ES-I3 (cell line): Measurements from ENCODE around the gene TTC6.
A peak's percentile ranks its signal among the peaks of the same experiment; 100 is the strongest.
"Not testable (repeated sequence)": the region's sequence is repeated elsewhere in the genome, so short reads cannot be mapped to it uniquely, and the experiment has no call there.

Source experiments
- H3K36me3 ChIP-seq: 2 replicates; pipeline ENCODE4 v1.6.1; 2013; ENCODE audit warnings: mild to moderate bottlenecking, low read length, control low read depth, moderate library complexity; ENCODE audit not compliant: insufficient read depth
- H3K4me1 ChIP-seq: 2 replicates; pipeline ENCODE4 v1.6.1; 2013; ENCODE audit warnings: mild to moderate bottlenecking, control low read depth, low read length; ENCODE audit not compliant: insufficient read depth
- H3K9ac ChIP-seq: 2 replicates; pipeline ENCODE4 v1.6.1; 2013; ENCODE audit warnings: low read depth, mild to moderate bottlenecking, low read length, moderate library complexity
- H3K9me3 ChIP-seq: 2 replicates; pipeline ENCODE4 v1.6.1; 2013; ENCODE audit warnings: mild to moderate bottlenecking, low read length, moderate library complexity; ENCODE audit not compliant: control insufficient read depth, insufficient read depth

The TTC6 gene, protein sequence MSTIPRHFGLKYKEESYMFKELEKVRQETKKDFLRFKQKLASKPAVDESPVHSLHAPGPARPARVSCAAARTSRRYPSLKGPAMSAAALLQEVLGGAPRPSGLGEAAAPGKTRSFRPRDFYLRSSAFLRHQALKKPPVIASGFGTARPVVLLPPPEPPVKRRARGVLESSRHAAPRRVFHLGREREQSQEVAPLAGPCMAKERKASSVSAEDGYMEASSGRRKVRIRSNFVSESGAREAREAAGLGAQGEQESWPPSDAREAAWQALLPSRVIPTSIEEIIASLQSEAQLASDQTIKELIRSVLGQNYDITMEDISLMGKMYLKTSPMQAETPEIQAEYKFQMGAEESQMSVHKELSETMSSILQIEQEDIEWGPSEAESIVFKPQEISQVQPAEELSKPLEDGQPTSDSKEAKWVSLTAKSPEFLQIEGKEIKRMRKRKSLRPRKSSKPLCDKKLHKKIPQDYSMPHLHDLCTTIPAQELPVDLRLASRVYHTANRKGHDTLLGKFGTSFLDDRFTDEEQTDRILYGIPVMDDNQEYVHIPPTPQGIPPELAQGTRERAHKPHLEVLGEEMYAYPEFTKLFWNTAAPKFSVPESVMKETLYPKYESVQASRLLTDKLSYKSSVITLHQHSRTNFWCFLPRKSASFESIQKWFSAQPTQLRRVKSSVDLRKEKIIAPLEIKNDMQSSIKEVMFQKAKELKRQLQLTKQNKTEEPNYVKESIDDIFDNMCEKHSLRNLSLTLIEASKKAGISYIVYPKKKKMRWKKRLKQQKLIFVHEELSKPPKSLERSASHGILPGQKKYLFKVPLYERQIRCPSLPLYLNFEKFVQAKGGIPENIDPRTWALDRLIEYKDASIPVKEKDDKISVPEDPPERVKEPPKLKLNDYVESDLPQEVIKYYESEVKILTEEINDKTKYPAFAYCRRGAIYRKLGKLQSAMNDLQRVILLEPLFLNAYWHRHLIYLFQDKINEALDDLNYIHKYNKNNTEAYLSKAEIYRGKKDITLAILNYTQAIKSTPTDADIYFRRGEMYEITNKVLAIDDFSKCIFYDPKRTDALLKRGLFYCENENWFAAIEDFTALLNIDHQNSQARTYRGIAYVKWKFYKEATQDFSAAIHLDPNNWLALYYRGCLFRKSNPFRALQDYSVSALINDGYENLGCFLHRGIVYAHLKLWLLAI (N-terminal part only)

DNA sequence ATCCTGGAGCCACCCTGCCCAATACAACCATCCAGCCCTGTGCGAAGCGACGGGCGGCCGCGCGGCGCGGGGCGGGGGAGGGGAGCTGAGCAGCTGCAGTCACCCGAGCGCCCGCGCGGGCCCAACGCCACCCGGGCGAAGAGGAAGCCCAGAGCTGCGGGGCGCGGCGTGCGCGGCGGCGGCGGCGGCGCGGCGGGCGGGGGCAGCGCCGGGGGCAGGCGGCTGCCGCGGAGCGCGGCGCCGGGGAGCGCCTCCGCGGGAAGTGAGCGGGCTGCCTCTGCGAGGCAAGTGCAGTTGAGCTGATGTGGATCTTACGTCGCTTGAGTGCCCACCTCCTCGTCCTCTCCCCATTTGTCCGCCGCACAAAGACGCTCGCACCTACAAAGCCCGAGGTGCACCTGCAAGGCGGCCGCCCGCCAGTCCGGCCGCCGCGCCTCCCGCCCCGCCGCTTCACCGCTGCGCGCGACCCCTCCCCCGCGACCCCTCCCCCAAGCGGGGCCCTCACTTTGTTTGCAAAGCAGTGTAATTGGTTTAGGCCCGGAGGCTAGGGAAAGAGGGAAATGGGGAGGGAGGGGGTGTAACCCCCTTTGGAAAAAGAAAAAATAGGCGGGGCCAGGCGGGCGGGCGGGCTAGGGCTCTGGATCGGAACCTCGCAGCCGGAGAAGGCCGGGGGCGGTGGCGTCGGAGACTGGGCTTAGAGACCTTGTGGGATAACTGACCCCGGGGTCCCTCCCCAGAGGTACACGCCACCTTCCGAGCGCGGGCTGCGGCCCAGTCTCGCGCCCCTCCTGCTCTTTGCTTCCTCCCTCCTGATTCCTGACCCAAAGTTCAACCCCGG lies at the start of gene TTC6, which contains the start of gene FOXA1:
TTC6 (plus strand) TSS at position 659 of the 838 bp plus-strand sequence. CDS start 26,436 bp downstream, outside the sequence.
FOXA1 (minus strand) TSS at position 279 of the 838 bp plus-strand sequence; CDS start at position 2, 277 bp downstream.
- H3K36me3 ChIP-seq = no peaks in the 10 kb centered on the region
- peak within 1 kb of the TSS; percentile 50; the same call in 1 of the 2 replicates for H3K9ac ChIP-seq
- H3K4me1 ChIP-seq = no peaks in the 10 kb centered on the region
- no peaks in the 10 kb centered on the region for H3K9me3 ChIP-seq

DNA sequence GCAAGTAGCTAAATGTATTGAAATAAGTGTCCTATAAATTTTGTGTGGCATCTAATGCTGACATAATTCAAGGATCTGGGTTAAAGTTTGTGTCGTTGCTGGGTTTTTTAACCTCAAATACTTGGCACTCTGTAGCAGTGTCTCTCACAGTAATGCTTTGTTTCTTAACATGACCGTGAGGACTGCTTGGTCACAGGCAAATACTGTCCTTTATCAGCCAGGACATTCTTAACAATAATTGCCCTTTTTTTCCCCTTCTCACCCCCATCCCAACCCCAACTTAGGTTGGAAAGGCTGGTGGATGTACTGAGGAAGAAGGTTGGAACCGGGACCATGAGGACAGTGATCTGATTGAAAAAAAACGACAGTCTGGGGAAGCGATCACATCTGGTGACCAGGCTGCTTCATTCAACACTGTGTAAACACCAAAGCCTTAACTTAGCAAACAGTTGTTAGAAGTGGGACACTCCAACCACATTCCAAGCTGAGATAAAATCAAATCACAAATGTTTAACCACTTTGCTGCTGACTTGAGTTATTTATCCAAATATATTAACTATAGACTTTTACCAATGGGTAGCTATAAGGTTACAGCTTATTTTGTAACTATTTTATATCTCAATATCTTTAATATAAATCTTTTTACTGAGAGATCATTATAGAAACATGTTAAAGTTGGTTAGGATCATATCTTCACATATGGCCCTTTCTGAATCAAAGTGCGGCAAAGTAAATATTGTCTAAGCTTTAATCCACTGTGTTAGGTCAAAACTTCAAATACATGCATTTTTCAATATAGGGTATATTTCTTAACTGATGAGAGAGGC lies 48.6 kb upstream of the TTC6 start:
- Histone ChIP-seq H3K4me1 (no peaks in the 10 kb centered on the region), H3K9ac (no peak overlapping the region), H3K9me3 (no peaks in the 10 kb centered on the region), H3K36me3 (no peaks in the 10 kb centered on the region)

GRCh38 chr14:37550511-37550910 lies 44.9 kb upstream of the TTC6 start:
- no peaks in the 10 kb centered on the region for H3K4me1 ChIP-seq
- H3K9me3 ChIP-seq = no peaks in the 10 kb centered on the region
- H3K9ac ChIP-seq = no peak overlapping the region
- no peaks in the 10 kb centered on the region for H3K36me3 ChIP-seq

DNA sequence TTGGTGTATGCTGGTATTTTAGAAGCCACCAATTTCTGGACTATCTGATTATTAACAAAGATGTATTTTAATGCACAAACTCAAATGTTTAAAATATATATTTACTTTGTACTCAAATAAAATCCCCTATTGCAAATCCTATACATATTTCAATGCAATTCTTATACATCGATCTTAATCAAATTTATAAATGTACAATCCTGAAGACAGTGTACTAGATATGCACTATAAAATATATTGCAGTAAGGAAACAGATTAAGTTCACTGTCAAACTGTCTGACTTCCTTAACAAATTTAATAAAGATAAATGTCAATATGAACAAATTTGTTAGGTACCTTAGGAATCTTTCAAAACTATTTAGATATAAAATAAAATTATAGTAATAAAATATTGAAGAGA lies 44.3 kb upstream of the TTC6 start:
- H3K9me3 ChIP-seq = no peaks in the 10 kb centered on the region
- no peak overlapping the region for H3K9ac ChIP-seq
- H3K4me1 ChIP-seq = no peaks in the 10 kb centered on the region
- H3K36me3 ChIP-seq = no peaks in the 10 kb centered on the region

DNA sequence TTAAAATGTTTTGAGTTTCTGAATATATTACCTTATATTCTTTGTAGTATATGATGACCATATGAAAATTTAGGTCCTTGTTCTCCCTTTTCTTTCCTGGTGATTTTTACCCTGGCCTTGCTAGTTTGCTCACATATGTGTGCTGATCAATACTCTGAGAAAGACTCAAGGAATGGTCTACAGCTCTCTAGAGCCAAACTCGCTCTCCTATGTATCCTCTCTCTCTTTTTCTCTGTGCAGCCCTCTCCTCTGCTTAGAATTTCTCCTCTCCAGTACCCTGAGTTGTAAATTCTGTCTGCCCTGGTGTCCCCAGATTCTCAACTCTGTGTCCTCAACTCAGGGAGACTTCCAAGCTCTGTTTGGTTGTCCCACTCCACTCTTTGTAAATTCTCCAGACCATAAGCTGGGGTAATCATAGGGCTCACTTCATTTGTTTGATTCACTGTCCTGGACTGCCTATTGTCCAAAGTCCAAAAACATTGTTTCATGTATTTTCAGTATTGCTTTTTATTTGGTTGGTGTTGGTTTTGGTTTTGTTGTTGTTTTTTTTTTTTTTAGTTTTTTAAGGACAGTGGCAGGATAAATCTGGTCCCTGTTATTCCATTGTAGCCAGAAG lies 41.4 kb upstream of the TTC6 start:
- Histone ChIP-seq H3K9ac (no peak overlapping the region), H3K4me1 (no peaks in the 10 kb centered on the region), H3K9me3 (no peaks in the 10 kb centered on the region), H3K36me3 (no peaks in the 10 kb centered on the region)

- H3K9me3 ChIP-seq, H3K4me1 ChIP-seq, H3K9ac ChIP-seq, H3K36me3 ChIP-seq: not testable (repeated sequence)
These were observed 39.8 kb upstream of the TTC6 start for GRCh38 chr14:37555596-37555995.

GRCh38 chr14:37558740-37559139 lies 36.7 kb upstream of the TTC6 start:
- no peaks in the 10 kb centered on the region for H3K4me1 ChIP-seq
- H3K36me3 ChIP-seq = no peaks in the 10 kb centered on the region
- H3K9ac ChIP-seq = no peak overlapping the region
- no peaks in the 10 kb centered on the region for H3K9me3 ChIP-seq

GRCh38 chr14:37559386-37559785 lies 36.0 kb upstream of the TTC6 start:
- H3K9me3 ChIP-seq = no peaks in the 10 kb centered on the region
- no peak overlapping the region for H3K9ac ChIP-seq
- H3K4me1 ChIP-seq = no peaks in the 10 kb centered on the region
- H3K36me3 ChIP-seq = no peaks in the 10 kb centered on the region

DNA sequence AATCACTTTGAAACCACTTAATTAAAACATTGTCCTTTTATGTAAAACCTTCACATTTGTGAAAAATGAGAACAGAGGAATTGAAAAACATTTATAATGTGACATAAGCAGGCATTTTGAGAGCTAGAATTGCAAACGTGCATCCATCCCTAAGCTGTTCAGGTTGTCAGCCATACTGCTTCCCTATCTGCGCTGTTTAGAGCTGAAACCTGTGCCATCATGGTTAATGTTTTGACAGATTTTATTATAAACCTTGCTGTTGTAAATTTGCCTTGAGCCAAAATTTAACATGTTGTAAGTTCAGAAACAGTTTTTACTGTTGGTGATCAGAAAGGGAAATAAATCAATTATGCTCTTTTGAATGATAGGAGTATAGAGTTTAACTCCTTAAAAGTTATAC lies 32.2 kb upstream of the TTC6 start:
- no peaks in the 10 kb centered on the region for H3K36me3 ChIP-seq
- H3K4me1 ChIP-seq = peaks cover 8% of the 10 kb centered on the region
- H3K9me3 ChIP-seq = no peaks in the 10 kb centered on the region
- no peak overlapping the region for H3K9ac ChIP-seq

GRCh38 chr14:37565550-37565949 lies 29.9 kb upstream of the TTC6 start:
- Histone ChIP-seq H3K4me1 (peaks cover 8% of the 10 kb centered on the region), H3K9me3 (no peaks in the 10 kb centered on the region), H3K36me3 (no peaks in the 10 kb centered on the region), H3K9ac (no peak overlapping the region)

DNA sequence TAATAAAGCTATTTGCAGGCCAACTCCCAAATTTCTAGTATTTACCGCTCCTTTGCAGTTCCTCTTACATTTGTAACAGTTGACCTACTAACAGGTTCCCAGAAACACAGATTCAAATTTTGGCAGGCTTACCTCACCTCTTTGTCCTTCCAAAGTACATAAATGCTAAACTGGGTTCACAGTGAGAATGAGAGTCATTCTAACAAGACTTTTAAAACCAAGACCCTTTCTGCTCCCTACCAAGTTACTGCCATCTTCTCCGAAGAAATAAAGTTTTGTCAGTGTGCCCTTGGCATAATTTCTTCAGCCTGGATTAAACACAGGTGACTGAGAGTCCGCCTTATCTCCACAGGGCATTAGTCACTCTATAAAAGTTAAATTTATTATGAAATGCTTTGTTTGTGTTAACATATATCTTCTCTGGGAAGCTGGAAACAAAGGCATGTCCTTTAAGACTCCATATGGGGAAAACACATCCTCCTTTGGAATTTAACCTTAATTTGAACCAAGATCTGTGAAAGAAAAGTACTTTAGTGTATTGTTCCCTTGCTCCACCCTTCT lies 28.5 kb upstream of the TTC6 start:
- H3K36me3 ChIP-seq = no peaks in the 10 kb centered on the region
- H3K9me3 ChIP-seq = no peaks in the 10 kb centered on the region
- no peak overlapping the region; the same call in 1 of the 2 replicates for H3K9ac ChIP-seq
- H3K4me1 ChIP-seq = peaks cover 8% of the 10 kb centered on the region

- no peaks in the 10 kb centered on the region for H3K9me3 ChIP-seq
- H3K9ac ChIP-seq = no peak overlapping the region
- no peaks in the 10 kb centered on the region for H3K36me3 ChIP-seq
- peaks cover 8% of the 10 kb centered on the region for H3K4me1 ChIP-seq
These were observed 25.7 kb upstream of the TTC6 start for GRCh38 chr14:37569729-37570128.
